Measurements from ENCODE around the gene GTPBP10.
"Not testable (repeated sequence)": the region's sequence is repeated elsewhere in the genome, so short reads cannot be mapped to it uniquely, and the experiment has no call there.

Gene GTPBP10, protein sequence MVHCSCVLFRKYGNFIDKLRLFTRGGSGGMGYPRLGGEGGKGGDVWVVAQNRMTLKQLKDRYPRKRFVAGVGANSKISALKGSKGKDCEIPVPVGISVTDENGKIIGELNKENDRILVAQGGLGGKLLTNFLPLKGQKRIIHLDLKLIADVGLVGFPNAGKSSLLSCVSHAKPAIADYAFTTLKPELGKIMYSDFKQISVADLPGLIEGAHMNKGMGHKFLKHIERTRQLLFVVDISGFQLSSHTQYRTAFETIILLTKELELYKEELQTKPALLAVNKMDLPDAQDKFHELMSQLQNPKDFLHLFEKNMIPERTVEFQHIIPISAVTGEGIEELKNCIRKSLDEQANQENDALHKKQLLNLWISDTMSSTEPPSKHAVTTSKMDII

DNA sequence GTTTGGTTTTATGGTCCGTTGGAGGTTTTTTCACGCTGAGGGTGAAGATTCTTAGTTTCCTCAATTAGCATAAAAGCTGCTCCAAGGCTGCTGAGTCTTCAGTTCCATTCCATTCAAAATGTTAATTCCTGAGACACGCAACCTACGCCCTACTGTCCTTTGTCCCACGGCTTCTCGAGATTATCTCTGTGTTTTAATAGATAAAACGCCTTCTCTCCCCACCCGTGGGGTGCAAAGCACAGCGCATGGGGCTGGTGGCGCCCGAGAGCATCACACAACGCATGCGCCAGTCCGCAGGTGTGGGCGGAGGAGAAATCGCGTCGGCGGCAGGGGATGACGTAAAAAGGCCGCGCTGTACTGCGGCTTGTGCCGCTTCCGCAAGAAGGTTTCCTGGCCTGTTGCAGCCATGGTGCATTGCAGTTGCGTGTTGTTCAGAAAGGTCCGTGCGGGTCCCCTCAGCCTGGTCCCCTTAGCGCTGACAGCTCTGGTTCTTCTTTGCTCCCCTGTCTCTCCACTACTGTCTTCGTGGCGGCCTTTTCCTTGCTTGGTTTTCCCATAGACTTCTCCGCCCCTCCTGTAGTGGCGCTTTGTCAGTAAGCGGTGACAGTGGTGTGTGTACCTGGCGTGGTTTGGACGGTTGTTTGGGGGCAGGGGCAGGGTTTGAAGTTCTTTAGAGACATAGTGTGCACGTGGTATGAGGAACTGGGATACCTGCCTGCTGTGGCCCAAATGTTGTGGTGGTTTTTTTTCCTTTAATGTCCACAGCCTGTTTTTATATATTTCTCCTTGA, at the start of gene GTPBP10:
Gene GTPBP10 (plus strand): TSS at position 381 of the 790 bp plus-strand sequence. CDS start 26 bp downstream, at position 407.
- peak; percentile 94 for DNase-seq (ENCODE audit: low spot score)

GRCh38 chr7:90298145-90299038, 48.1 kb upstream of the GTPBP10 start:
- peak; percentile 18 for DNase-seq (ENCODE audit: low spot score)

DNA sequence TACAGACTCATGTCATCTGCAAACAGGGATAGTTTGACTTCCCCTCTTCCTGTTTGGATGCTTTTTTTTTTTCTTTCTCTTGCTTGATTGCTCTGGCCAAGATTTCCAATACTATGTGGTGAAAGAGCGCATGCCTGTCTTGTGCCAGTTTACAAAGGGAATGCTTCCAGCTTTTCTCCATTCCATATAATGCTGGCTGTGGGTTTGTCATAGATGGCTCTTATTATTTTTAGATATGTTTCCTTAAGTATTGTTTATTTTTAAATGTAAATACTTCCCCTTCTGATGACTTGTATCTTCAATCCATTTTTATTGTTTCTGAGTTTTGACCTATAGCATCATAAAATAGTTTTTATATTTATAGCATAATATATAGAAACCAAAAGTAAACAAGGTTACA, 43.3 kb upstream of the GTPBP10 start:
- no peak for DNase-seq (ENCODE audit: low spot score)

- DNase-seq (ENCODE audit: low spot score), result no peak
Observed at GRCh38 chr7:90309872-90310271, 36.6 kb upstream of the GTPBP10 start.

GRCh38 chr7:90311175-90311574, 35.3 kb upstream of the GTPBP10 start:
- DNase-seq (ENCODE audit: low spot score), result no peak

GRCh38 chr7:90312745-90313144, 33.8 kb upstream of the GTPBP10 start:
- DNase-seq (ENCODE audit: low spot score), result no peak

DNA sequence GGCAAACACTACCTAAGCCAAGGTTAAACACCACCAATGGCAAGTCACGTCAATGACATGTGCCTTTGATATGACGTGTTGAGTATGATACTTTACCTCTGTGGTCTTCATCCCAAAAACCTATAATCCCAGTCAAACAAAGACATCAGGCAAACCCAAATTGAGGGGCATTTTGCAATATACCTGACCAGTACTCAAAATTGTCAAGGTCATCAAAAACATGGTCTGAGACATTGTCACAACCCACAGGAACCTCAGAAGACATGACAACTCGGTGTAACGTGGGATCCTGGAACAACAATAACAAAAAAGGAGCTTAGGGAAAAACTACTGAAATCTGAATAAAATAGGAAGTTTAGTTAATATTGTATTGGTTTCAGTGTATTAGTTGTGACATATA, 32.6 kb upstream of the GTPBP10 start:
- DNase-seq (ENCODE audit: low spot score), result no peak

- DNase-seq (ENCODE audit: low spot score), result no peak
Observed at GRCh38 chr7:90320014-90320413, 26.5 kb upstream of the GTPBP10 start.

GRCh38 chr7:90320418-90320800, 26.1 kb upstream of the GTPBP10 start:
- no peak for DNase-seq (ENCODE audit: low spot score)

DNA sequence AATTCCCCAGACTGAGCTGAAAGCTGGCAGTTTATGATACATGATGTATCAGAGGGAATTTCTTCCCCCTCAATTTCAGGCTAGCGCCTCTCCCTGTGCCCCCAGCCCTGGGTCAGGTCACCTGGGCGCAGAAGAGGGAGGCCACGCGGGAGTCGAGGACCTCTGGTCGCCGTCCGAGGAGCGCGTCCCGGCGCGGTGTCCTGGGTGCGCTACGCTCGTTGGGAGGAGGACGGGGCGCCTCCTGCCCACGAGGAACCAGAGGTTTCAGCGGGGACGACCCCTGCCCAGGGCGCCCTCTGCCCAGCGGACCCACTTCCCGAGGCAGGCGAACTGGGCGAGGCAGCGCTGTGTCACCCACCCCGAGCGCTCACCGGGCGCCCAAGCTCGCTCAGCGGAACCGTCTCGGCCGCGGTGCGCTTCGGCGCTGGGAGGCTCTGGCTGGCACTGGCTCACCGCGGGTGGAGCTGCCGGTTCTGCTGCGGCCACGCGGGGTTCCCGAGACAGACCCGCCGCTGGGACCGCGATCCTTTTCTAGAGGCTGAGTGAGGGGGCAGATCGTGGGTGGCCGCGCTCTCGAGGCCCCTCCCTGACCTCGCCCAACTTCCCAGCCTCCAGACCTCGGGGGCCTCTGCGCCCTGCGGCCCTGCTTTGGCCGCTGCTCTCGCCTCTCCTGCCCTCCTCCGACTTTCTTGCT, 25.6 kb upstream of the GTPBP10 start, which contains the start of gene FAM237B:
Gene FAM237B (minus strand): TSS at position 504 of the 694 bp plus-strand sequence. CDS start 1,556 bp downstream, outside the sequence.
- DNase-seq (ENCODE audit: low spot score), result no peak

- DNase-seq (ENCODE audit: low spot score), result no peak
Observed at GRCh38 chr7:90322837-90323236, 23.7 kb upstream of the GTPBP10 start.

GRCh38 chr7:90326500-90326899, 20.0 kb upstream of the GTPBP10 start:
- DNase-seq (ENCODE audit: low spot score), result no peak

GRCh38 chr7:90334193-90334843, 12.2 kb upstream of the GTPBP10 start:
- DNase-seq (ENCODE audit: low spot score), result no peak

GRCh38 chr7:90334926-90335325, 11.6 kb upstream of the GTPBP10 start:
- not testable (repeated sequence) for DNase-seq (ENCODE audit: low spot score)

GRCh38 chr7:90337106-90337505, 9.4 kb upstream of the GTPBP10 start:
- DNase-seq (ENCODE audit: low spot score), result no peak

DNA sequence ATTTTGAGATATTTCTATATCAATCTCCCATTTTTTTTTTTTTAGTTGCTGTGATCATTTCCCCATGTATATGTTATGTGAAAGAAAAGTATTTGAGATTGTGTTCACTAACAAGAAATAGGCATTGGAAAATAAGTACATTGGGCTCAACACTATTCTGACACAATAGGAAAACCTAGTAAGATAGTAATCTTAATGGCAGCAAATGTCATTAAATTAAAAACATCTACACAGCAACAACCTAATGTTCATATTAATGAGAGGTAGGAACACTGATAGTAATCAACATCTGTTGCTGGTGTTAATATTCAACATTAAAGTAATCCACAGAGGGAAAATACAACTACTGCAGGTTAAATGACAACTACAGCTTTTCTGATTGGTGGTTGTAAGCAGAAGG, 1.5 kb upstream of the GTPBP10 start:
- DNase-seq (ENCODE audit: low spot score), result no peak

- peak; percentile 7 for DNase-seq (ENCODE audit: low spot score)
Observed at GRCh38 chr7:90345595-90346335, 751 bp upstream of the GTPBP10 start.

DNA sequence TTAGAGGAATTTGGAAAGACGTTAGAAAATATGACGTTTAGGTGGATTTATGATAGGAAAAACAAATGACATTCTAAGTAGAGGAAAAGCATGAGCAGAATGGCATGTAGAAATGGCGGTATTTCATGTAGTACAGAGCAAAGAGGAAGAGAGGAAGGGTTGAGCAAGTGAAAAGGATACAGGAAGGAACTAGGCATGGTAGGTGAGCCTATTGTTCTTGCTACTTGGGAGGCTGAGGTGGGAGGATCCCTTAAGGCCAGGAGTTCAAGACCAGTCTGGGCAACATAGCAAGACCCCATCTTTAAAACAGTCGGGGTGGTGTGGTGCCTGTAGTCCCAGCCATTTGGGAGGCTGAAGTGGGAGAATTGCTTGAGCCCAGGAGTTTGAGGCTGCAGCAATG, 1.2 kb downstream of the GTPBP10 start:
- no peak for DNase-seq (ENCODE audit: low spot score)

DNA sequence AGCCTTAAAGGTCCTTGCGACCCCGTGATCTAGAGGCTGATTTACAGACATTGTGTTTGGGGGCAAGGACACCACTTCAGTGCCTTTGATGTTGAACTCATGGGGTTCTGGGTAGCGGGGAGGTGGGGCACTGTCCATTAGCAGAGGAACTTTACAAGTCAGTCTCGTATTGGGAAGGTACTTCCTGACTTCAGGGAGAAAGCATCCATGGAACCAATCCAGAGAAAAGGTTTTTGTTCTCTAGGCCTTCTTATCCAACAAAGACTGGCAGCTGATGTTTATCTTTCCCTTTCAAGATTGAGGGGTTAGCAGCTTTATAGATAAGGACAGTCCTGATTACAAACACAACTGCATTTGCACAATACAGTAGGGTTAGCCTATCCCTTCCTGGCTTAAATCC, 2.8 kb downstream of the GTPBP10 start:
- no peak for DNase-seq (ENCODE audit: low spot score)

DNA sequence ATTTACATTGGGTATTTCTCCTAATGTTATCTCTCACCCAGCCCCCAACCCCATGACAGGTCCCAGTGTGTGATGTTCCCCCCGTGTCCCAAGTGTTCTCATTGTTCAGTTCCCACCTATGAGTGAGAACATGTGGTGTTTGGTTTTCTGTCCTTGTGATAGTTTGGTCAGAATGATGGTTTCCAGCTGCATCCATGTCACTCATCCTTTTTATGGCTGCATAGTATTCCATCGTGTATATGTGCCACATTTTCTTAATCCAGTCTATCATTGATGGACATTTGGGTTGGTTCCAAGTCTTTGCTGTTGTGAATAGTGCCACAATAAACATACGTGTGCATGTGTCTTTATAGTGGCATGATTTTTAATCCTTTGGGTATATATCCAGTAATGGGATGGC, 3.5 kb downstream of the GTPBP10 start:
- not testable (repeated sequence) for DNase-seq (ENCODE audit: low spot score)
